ENCODE results near the gene LAPTM5.

GRCh38 chr1:30695439-30695841 is 62.1 kb downstream of the LAPTM5 start:
- no peak for TF ChIP-seq ELK4 (CRISPR knock-in tag; IDR thresholded peaks at IDR 0.05; ENCODE audit: borderline replicate concordance)
- no peak for TF ChIP-seq JUN (CRISPR knock-in tag; IDR thresholded peaks at IDR 0.05)
- TF ChIP-seq BHLHE40 (IDR thresholded peaks at IDR 0.05; ENCODE audit: low read length), result no peak
- TF ChIP-seq ZNF256 (CRISPR knock-in tag; conservative IDR thresholded peaks at IDR 0.05), result no peak
- TF ChIP-seq MAX (IDR thresholded peaks at IDR 0.05), result no peak
- TF ChIP-seq CTCF (CRISPR knock-in tag; IDR thresholded peaks at IDR 0.05), result no peak
- TF ChIP-seq ZNF512 (CRISPR knock-in tag; IDR thresholded peaks at IDR 0.05), result no peak
- TF ChIP-seq PBX2 (CRISPR knock-in tag; IDR thresholded peaks at IDR 0.05), result no peak
- TF ChIP-seq MYC (CRISPR knock-in tag; IDR thresholded peaks at IDR 0.05; ENCODE audit: borderline replicate concordance), result no peak
- no peak for TF ChIP-seq CSRNP2 (CRISPR knock-in tag; conservative IDR thresholded peaks at IDR 0.05; ENCODE audit: low read depth)
- no peak for TF ChIP-seq KDM1A (CRISPR knock-in tag; IDR thresholded peaks at IDR 0.05)

Data from HepG2 (cell line).